Measurements from ENCODE around the gene KITLG.
"Not testable (repeated sequence)": the region's sequence is repeated elsewhere in the genome, so short reads cannot be mapped to it uniquely, and the experiment has no call there.

The KITLG gene

GRCh38 chr12:88539893-88540292, 40.4 kb downstream of the KITLG start:
- DNase-seq (ENCODE audit: low read depth), result no peak

- DNase-seq (ENCODE audit: low read depth), result no peak
Measured at GRCh38 chr12:88538697-88539096, 41.6 kb downstream of the KITLG start.

GRCh38 chr12:88538250-88538649, 42.0 kb downstream of the KITLG start:
- no peak for DNase-seq (ENCODE audit: low read depth)

GRCh38 chr12:88530868-88531267, 49.4 kb downstream of the KITLG start:
- no peak for DNase-seq (ENCODE audit: low read depth)

DNA sequence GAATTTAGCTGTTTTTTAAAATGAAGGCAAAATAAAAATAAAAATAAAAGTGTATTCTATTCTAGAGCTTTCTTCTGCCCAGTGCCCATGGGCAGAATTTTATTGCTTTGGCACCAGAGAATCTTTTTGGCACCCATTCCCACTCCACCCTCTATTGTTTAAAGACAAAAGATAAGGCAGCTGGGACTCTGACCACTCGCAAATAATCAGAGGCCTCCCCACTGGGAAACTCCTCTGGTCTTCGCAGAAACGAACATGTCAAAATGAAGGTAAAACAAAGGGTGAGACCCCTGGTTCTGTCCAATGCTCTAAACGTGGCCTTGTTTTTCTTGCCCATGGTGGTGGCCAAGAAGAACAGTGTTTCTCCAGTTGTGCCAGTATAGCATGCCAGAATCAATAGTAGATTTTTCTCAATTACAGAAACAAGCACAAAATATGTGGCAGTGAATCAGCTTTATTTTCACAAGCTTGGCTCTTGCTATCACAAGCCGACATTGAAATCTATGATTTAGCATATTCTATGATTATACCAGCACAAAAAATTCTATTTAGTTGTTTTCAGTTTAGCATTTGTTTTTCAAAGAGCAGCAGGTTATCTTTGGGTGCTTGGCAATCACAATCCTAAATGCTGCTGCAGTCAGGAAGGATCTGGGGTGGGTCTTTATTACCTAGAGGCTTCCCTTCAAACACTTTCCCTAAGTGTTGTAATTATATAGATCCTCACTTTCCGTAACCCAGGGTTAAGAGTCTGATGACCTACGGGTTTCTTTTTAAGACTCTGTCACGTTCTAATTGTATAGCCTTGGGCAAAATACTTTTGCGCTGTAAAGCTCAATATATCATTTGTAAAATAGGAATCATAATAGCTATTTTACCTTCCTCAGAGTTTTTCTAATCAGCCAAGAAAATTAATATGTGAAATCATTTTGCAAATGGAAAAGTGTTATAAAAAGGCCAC, 50.5 kb downstream of the KITLG start:
- DNase-seq (ENCODE audit: low read depth), result no peak

- DNase-seq (ENCODE audit: low read depth), result no peak
Measured at GRCh38 chr12:88522961-88523360, 57.3 kb downstream of the KITLG start.

DNA sequence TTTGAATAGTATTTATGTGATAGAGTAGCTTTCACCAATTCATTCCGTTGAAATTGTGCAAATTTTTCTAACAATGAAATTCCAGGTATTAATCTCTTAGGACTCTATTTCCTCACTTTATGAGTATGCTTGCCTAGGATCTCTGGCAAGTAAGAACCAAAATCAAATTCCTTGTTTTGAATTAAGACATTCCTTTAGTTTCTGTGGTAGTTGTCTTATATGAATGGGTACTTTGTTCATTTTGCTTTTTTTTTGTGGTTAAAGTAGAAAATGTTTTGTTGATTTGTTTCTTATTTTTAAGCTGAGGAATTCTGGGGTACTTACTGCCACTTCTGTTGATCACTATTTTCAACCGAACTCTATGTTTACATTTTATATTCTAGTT, 59.8 kb downstream of the KITLG start:
- DNase-seq (ENCODE audit: low read depth), result no peak

DNA sequence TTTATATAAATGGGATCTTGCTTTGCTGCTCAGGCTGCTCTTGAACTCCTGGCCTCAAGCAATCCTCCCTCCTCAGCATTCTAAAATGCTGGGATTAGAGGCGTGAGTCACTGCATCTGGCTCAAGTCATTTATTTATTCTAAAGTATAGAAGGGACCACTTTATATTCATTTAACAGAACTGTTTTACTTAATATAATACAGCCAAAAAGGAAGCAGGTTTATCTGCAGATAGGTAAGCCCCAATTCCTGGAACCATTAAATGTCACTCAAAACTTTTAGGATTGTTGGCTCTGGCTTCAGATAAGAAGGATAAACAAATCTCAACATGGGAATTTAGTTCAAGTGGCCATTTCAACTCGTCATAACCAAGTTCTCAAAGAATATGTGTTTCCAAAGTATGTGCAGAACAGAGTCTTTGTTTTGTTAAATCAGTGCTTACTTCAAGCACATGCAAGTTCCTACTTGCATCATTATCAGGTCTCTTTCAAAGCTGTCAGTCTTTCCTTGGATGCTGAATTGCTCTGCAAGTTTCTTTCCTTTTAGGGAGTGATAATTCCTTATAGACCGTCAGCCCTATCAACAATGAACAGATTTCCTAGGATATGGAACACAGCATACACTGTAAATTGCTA, 60.4 kb downstream of the KITLG start:
- DNase-seq (ENCODE audit: low read depth), result no peak

DNA sequence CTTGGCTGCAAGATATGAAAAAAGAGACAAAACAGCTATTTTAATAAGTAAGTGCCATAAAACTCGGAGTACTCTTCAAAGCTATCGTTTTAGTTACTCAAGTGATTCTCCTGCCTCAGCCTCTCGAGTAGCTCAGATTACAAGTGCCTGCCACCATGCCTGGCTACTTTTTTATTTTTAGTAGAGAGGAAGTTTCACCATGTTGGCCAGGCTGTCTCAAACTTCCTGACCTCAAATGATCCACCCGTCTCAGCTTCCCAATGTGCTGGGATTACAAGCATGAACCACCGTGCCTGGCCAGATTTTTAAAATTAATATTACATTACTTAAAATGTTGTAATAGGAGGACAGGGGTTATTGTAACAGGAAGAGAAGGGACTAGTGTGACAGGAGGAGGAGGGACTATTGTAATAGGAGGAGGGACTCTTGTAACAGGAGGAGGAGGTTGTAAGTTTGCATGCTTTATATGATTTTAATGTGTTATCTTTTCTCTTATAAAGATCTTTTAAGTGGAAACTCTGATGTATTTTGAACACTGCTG, 61.3 kb downstream of the KITLG start:
- no peak for DNase-seq (ENCODE audit: low read depth)

DNA sequence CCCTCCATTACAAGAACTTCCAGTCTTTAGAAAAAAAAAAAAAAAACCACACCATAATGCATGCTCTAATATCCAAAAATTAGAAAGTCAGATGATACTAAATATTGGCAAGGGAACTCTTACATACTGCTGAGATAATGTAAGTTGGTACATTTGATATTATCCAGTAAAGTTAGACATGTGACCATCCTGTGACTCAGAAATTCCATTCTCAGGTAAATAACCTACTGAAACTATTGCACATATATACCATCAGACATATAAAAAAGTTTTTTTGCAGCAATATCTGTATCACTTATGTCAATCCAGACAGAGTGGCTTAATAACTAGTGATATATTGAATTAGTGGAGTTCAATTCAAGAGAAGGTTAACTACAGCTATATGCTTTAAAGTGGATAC, 63.5 kb downstream of the KITLG start:
- DNase-seq (ENCODE audit: low read depth), result no peak

DNA sequence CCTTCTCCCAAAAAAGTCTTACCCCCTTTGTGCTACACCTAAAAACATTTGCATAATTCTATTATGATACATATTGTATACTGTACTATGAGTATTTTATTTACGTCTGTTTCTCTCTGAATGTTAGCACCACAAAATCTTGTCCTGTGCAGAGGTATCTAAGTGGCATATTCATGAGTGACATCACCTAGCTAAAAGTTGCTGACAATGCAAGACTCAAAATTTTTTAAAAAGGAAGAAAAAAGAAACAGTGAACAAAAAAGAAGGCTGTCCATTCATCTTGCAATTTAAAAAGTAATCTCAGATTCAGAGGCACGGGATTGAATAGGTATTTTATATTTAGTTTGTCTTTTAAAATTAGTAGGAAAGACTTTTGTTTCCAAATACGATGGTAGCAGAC, 69.4 kb downstream of the KITLG start:
- no peak for DNase-seq (ENCODE audit: low read depth)

GRCh38 chr12:88509851-88510250, 70.4 kb downstream of the KITLG start:
- no peak for DNase-seq (ENCODE audit: low read depth)

- DNase-seq (ENCODE audit: low read depth), result no peak
Measured at GRCh38 chr12:88509347-88509746, 70.9 kb downstream of the KITLG start.

DNA sequence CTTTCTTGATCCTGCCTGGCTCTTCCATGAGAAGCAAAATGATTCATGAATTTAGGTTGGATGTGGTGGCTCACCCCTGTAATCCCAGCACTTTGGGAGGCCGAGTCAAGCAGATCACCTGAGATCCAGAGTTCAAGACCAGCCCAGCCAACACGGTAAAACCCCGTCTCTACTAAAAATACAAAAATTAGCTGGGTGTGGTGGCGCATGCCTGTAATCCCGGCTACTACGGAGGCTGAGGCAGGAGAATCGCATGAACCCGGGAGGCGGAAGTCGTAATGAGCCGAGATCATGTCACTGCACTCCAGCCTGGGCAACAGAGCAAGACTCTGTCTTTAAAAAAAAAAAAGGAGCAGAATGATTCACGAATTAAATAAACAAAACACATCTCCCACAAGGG, 72.4 kb downstream of the KITLG start:
- not testable (repeated sequence) for DNase-seq (ENCODE audit: low read depth)

DNA sequence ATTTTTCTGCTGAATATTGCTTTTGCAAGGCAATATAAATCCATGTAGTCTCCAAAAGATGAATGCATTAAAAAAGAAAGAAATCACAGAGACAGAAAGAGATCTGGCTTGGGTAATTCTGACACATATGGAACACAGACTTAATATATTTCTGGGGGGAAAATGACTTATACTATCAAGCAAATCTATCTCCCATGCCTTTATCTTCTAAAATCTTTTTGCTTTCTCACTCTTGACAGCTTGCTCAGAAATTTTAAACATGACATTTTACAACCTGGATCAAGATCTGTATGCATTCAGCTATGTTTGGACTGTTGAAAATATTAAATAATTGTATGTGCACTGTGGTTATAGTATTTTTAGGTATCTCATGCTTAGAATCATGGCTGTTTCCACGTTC, 73.0 kb downstream of the KITLG start:
- DNase-seq (ENCODE audit: low read depth), result no peak

DNA sequence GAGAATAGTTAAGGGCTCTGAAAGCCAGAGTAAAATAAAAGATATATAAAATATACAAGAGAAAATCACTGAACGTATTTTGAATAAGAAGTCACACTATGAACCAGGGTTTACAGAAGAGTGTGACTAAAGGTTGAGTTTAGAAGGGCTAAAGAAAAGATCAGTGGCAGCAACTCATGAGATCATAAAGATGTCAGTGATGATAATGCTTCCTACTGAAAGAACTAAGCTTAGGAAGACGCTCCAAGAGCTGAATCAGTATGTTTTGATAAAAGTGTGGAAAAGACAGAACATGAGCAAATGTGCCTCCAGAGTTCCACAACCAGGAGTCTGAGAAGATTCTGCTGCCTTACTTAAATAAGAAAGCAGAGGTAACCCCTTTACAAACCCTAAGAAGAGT, 74.6 kb downstream of the KITLG start:
- DNase-seq (ENCODE audit: low read depth), result no peak

- DNase-seq (ENCODE audit: low read depth), result no peak
Measured at GRCh38 chr12:88503281-88503703, 77.0 kb downstream of the KITLG start.

- no peak for DNase-seq (ENCODE audit: low read depth)
Measured at GRCh38 chr12:88501972-88502938, 78.0 kb downstream of the KITLG start.

DNA sequence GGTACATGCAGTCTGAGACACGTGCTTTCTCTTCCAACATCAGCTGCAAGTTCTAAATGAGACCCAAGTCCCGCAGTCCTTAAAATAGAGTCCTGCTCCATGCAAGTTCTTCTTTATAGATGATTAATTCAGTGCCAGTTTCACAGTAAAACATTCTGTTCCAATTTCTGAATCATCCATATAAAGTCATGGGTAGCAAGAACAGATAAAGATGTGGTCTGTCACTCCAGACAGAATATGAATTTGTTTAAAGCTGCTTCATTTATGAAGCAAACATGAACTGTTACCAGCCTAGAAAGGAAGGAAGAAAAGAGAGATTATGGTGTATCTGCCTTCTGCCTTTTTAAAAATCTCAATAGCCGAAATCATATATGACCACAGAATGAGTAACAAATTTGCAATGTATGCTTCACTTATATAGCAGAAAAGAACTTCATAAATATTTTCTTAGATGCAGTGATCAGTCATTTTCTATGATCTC, 83.3 kb downstream of the KITLG start:
- DNase-seq (ENCODE audit: low read depth), result no peak

- DNase-seq (ENCODE audit: low read depth), result no peak
Measured at GRCh38 chr12:88496429-88496828, 83.8 kb downstream of the KITLG start.

GRCh38 chr12:88495031-88495430, 85.2 kb downstream of the KITLG start:
- no peak for DNase-seq (ENCODE audit: low read depth)

- DNase-seq (ENCODE audit: low read depth), result no peak
Measured at GRCh38 chr12:88494520-88494919, 85.8 kb downstream of the KITLG start.
